NB4 (cell line): ENCODE results near the gene KCNT2.

ENCODE experiments used
- CTCF ChIP-seq: IDR thresholded peaks from one replicate; pipeline ENCODE4 v1.5.1; 2012; ENCODE audit warnings: low read depth, low read length
- POLR2A ChIP-seq: IDR thresholded peaks from 2 replicates; pipeline ENCODE4 v1.6.1; 2011; ENCODE audit warnings: mild to moderate bottlenecking; ENCODE audit not compliant: insufficient read length; ENCODE audit errors: extremely low read depth

- TF ChIP-seq POLR2A = no peak
- no peak for TF ChIP-seq CTCF
Observed at GRCh38 chr1:196423612-196424011, 184.6 kb downstream of the KCNT2 start.
